HEK293 (cell line): ENCODE data around the gene TLE3.
A peak's percentile ranks its signal among the peaks of the same experiment; 100 is the strongest.

ENCODE experiments used
- BCL11A ChIP-seq: fragments of 450-650 bp; formaldehyde crosslinking; IDR thresholded peaks from 2 replicates; pipeline ENCODE4 v1.5.1; 2016; ENCODE audit warnings: low read depth, missing biosample characterization, missing genetic modification characterization
- GFI1B ChIP-seq: fragments of 450-650 bp; formaldehyde crosslinking; IDR thresholded peaks from 2 replicates; pipeline ENCODE4 v1.5.1; 2016; ENCODE audit warnings: missing biosample characterization, missing genetic modification characterization
- KLF9 ChIP-seq: fragments of 450-650 bp; formaldehyde crosslinking; IDR thresholded peaks from 2 replicates; pipeline ENCODE4 v1.5.1; 2016; ENCODE audit warnings: missing biosample characterization, missing genetic modification characterization, low read depth
- OSR2 ChIP-seq: fragments of 450-650 bp; formaldehyde crosslinking; IDR thresholded peaks from 2 replicates; pipeline ENCODE4 v1.5.1; 2016; ENCODE audit warnings: missing biosample characterization, missing genetic modification characterization
- RBAK ChIP-seq: fragments of 450-650 bp; formaldehyde crosslinking; IDR thresholded peaks from 2 replicates; pipeline ENCODE4 v1.5.1; 2016; ENCODE audit warnings: missing biosample characterization, missing genetic modification characterization
- YY2 ChIP-seq: fragments of 450-650 bp; formaldehyde crosslinking; IDR thresholded peaks from 2 replicates; pipeline ENCODE4 v1.5.1; 2016; ENCODE audit warnings: missing biosample characterization, missing genetic modification characterization
- ZBTB8A ChIP-seq: fragments of 450-650 bp; formaldehyde crosslinking; IDR thresholded peaks from 2 replicates; pipeline ENCODE4 v1.5.1; 2016; ENCODE audit warnings: missing biosample characterization, missing genetic modification characterization
- ZEB2 ChIP-seq: fragments of 450-650 bp; formaldehyde crosslinking; IDR thresholded peaks from 2 replicates; pipeline ENCODE4 v1.5.1; 2016; ENCODE audit warnings: missing biosample characterization, missing genetic modification characterization
- ZFHX2 ChIP-seq: fragments of 450-650 bp; formaldehyde crosslinking; conservative IDR thresholded peaks from 2 replicates; pipeline ENCODE4 v1.5.1; 2016; ENCODE audit warnings: missing biosample characterization, missing genetic modification characterization
- ZNF202 ChIP-seq: fragments of 450-650 bp; formaldehyde crosslinking; IDR thresholded peaks from 2 replicates; pipeline ENCODE4 v1.5.1; 2016; ENCODE audit warnings: missing biosample characterization, missing genetic modification characterization, borderline replicate concordance
- ZNF221 ChIP-seq: fragments of 450-650 bp; formaldehyde crosslinking; IDR thresholded peaks from 2 replicates; pipeline ENCODE4 v1.5.1; 2017; ENCODE audit warnings: missing biosample characterization, missing genetic modification characterization, borderline replicate concordance
- ZNF24 ChIP-seq: fragments of 450-650 bp; formaldehyde crosslinking; IDR thresholded peaks from 2 replicates; pipeline ENCODE4 v1.5.1; 2016; ENCODE audit warnings: missing biosample characterization, missing genetic modification characterization
- ZNF311 ChIP-seq: fragments of 450-650 bp; formaldehyde crosslinking; IDR thresholded peaks from 2 replicates; pipeline ENCODE4 v1.5.1; 2017; ENCODE audit warnings: missing biosample characterization, missing genetic modification characterization, borderline replicate concordance
- ZNF350 ChIP-seq: fragments of 450-650 bp; formaldehyde crosslinking; IDR thresholded peaks from 2 replicates; pipeline ENCODE4 v1.5.0; 2017; ENCODE audit warnings: missing biosample characterization, mild to moderate bottlenecking, missing genetic modification characterization
- ZNF391 ChIP-seq: fragments of 450-650 bp; formaldehyde crosslinking; IDR thresholded peaks from 2 replicates; pipeline ENCODE4 v1.5.1; 2016; ENCODE audit warnings: low read depth, missing biosample characterization, missing genetic modification characterization, borderline replicate concordance
- ZNF394 ChIP-seq: fragments of 450-650 bp; formaldehyde crosslinking; IDR thresholded peaks from 2 replicates; pipeline ENCODE4 v1.5.1; 2016; ENCODE audit warnings: missing biosample characterization, missing genetic modification characterization, mild to moderate bottlenecking, moderate library complexity, borderline replicate concordance
- ZNF426 ChIP-seq: fragments of 450-650 bp; formaldehyde crosslinking; IDR thresholded peaks from 2 replicates; pipeline ENCODE4 v1.5.1; 2017; ENCODE audit warnings: missing biosample characterization, missing genetic modification characterization, mild to moderate bottlenecking, inconsistent platforms, moderate library complexity
- ZNF48 ChIP-seq: fragments of 450-650 bp; formaldehyde crosslinking; IDR thresholded peaks from 2 replicates; pipeline ENCODE4 v1.5.1; 2016; ENCODE audit warnings: missing biosample characterization, missing genetic modification characterization
- ZNF596 ChIP-seq: fragments of 450-650 bp; IDR thresholded peaks from 2 replicates; pipeline ENCODE4 v1.5.0; 2018; ENCODE audit warnings: missing biosample characterization, mild to moderate bottlenecking, missing genetic modification characterization, moderate library complexity
- ZNF76 ChIP-seq: fragments of 450-650 bp; formaldehyde crosslinking; IDR thresholded peaks from 2 replicates; pipeline ENCODE4; 2016; ENCODE audit warnings: low read depth, missing biosample characterization, missing genetic modification characterization, borderline replicate concordance
- ZNF837 ChIP-seq: fragments of 450-650 bp; formaldehyde crosslinking; IDR thresholded peaks from 2 replicates; pipeline ENCODE4 v1.5.1; 2016; ENCODE audit warnings: missing biosample characterization, missing genetic modification characterization
- TF ChIP-seq, protein P1 (sequence below): fragments of 450-650 bp; formaldehyde crosslinking; IDR thresholded peaks from 2 replicates; pipeline ENCODE4 v1.5.1; 2017; ENCODE audit warnings: missing biosample characterization, mild to moderate bottlenecking, missing genetic modification characterization, moderate library complexity
- TF ChIP-seq, protein P2 (sequence below): fragments of 450-650 bp; formaldehyde crosslinking; IDR thresholded peaks from 2 replicates; pipeline ENCODE4 v1.5.1; 2016; ENCODE audit warnings: missing biosample characterization, missing genetic modification characterization
- TF ChIP-seq, protein P3 (sequence below): fragments of 450-650 bp; formaldehyde crosslinking; IDR thresholded peaks from 2 replicates; pipeline ENCODE4 v1.5.1; 2017; ENCODE audit warnings: missing biosample characterization, missing genetic modification characterization
- TF ChIP-seq, protein P4 (sequence below): fragments of 450-650 bp; formaldehyde crosslinking; IDR thresholded peaks from 2 replicates; pipeline ENCODE4 v1.5.1; 2016; ENCODE audit warnings: missing biosample characterization, missing genetic modification characterization
- TF ChIP-seq, protein P5 (sequence below): fragments of 450-650 bp; formaldehyde crosslinking; IDR thresholded peaks from 2 replicates; pipeline ENCODE4 v1.5.1; 2016; ENCODE audit warnings: missing biosample characterization, missing genetic modification characterization

TLE3 gene

DNA sequence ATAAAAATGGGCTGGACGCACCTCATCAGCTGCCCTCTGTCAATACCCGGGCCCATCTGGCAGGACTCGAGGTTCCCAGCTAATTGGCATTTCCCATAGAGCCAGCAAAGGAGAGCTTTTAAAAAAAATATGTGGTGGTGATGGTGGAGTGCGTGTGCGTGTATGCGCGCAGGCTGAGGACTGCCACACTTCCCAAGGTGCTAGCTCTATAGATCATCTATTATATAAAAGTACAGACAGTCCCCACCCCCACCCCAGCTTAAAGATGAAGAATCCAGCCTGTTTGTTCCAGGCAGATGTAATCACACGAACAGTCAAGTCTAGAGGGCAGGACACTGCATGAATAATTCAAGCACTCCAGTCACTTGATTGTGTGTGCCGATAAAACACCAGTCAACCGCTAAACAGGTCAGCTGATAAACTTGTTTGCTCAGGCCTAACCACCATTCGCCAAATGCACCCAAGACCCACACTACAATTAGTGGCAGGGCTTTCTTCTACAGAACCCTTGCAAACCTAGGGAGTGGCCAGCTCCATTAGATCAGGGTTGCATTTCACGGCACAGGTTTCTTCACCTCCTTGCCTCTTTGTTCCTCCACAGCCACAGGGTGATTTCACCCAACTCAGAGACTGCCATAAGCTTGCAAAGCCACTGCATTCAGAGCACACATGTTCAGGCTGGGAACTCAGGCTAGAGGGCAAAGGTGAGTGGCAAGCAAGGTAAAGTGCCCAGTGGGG is 5.8 kb downstream of the TLE3 start (continued):
- TF ChIP-seq GFI1B (tag by site-specific recombination) (peak; percentile 15; the same call in 1 of the 2 replicates), ZNF391 (tag by site-specific recombination) (no peak), ZFHX2 (no peak; the same call in 1 of the 2 replicates), YY2 (tag by site-specific recombination) (no peak), OSR2 (tag by site-specific recombination) (peak; percentile 96), ZNF426 (tag by site-specific recombination) (no peak), ZBTB8A (tag by site-specific recombination) (peak; percentile 65; the same call in 1 of the 2 replicates), ZEB2 (tag by site-specific recombination) (peak; percentile 65; the same call in 1 of the 2 replicates), ZNF76 (no peak; the same call in 1 of the 2 replicates), ZNF394 (tag by site-specific recombination) (peak; percentile 20; the same call in 1 of the 2 replicates), ZNF350 (tag by site-specific recombination) (no peak), ZNF48 (no peak), RBAK (tag by site-specific recombination) (no peak), ZNF24 (tag by site-specific recombination) (peak; percentile 67; the same call in 1 of the 2 replicates), KLF9 (tag by site-specific recombination) (no peak), ZNF202 (tag by site-specific recombination) (no peak), ZNF596 (no peak), ZNF311 (tag by site-specific recombination) (no peak), BCL11A (tag by site-specific recombination) (no peak), ZNF837 (tag by site-specific recombination) (no peak), ZNF221 (tag by site-specific recombination) (no peak)
- TF ChIP-seq, protein P1, sequence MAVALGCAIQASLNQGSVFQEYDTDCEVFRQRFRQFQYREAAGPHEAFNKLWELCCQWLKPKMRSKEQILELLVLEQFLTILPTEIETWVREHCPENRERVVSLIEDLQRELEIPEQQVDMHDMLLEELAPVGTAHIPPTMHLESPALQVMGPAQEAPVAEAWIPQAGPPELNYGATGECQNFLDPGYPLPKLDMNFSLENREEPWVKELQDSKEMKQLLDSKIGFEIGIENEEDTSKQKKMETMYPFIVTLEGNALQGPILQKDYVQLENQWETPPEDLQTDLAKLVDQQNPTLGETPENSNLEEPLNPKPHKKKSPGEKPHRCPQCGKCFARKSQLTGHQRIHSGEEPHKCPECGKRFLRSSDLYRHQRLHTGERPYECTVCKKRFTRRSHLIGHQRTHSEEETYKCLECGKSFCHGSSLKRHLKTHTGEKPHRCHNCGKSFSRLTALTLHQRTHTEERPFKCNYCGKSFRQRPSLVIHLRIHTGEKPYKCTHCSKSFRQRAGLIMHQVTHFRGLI (tag by site-specific recombination), result peak; percentile 86
- TF ChIP-seq, protein P2, sequence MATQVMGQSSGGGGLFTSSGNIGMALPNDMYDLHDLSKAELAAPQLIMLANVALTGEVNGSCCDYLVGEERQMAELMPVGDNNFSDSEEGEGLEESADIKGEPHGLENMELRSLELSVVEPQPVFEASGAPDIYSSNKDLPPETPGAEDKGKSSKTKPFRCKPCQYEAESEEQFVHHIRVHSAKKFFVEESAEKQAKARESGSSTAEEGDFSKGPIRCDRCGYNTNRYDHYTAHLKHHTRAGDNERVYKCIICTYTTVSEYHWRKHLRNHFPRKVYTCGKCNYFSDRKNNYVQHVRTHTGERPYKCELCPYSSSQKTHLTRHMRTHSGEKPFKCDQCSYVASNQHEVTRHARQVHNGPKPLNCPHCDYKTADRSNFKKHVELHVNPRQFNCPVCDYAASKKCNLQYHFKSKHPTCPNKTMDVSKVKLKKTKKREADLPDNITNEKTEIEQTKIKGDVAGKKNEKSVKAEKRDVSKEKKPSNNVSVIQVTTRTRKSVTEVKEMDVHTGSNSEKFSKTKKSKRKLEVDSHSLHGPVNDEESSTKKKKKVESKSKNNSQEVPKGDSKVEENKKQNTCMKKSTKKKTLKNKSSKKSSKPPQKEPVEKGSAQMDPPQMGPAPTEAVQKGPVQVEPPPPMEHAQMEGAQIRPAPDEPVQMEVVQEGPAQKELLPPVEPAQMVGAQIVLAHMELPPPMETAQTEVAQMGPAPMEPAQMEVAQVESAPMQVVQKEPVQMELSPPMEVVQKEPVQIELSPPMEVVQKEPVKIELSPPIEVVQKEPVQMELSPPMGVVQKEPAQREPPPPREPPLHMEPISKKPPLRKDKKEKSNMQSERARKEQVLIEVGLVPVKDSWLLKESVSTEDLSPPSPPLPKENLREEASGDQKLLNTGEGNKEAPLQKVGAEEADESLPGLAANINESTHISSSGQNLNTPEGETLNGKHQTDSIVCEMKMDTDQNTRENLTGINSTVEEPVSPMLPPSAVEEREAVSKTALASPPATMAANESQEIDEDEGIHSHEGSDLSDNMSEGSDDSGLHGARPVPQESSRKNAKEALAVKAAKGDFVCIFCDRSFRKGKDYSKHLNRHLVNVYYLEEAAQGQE (tag by site-specific recombination), result no peak
- TF ChIP-seq, protein P3, sequence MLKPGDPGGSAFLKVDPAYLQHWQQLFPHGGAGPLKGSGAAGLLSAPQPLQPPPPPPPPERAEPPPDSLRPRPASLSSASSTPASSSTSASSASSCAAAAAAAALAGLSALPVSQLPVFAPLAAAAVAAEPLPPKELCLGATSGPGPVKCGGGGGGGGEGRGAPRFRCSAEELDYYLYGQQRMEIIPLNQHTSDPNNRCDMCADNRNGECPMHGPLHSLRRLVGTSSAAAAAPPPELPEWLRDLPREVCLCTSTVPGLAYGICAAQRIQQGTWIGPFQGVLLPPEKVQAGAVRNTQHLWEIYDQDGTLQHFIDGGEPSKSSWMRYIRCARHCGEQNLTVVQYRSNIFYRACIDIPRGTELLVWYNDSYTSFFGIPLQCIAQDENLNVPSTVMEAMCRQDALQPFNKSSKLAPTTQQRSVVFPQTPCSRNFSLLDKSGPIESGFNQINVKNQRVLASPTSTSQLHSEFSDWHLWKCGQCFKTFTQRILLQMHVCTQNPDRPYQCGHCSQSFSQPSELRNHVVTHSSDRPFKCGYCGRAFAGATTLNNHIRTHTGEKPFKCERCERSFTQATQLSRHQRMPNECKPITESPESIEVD (tag by site-specific recombination), result peak; percentile 71
- TF ChIP-seq, protein P4, sequence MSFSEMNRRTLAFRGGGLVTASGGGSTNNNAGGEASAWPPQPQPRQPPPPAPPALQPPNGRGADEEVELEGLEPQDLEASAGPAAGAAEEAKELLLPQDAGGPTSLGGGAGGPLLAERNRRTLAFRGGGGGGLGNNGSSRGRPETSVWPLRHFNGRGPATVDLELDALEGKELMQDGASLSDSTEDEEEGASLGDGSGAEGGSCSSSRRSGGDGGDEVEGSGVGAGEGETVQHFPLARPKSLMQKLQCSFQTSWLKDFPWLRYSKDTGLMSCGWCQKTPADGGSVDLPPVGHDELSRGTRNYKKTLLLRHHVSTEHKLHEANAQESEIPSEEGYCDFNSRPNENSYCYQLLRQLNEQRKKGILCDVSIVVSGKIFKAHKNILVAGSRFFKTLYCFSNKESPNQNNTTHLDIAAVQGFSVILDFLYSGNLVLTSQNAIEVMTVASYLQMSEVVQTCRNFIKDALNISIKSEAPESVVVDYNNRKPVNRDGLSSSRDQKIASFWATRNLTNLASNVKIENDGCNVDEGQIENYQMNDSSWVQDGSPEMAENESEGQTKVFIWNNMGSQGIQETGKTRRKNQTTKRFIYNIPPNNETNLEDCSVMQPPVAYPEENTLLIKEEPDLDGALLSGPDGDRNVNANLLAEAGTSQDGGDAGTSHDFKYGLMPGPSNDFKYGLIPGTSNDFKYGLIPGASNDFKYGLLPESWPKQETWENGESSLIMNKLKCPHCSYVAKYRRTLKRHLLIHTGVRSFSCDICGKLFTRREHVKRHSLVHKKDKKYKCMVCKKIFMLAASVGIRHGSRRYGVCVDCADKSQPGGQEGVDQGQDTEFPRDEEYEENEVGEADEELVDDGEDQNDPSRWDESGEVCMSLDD (tag by site-specific recombination), result no peak
- TF ChIP-seq, protein P5, sequence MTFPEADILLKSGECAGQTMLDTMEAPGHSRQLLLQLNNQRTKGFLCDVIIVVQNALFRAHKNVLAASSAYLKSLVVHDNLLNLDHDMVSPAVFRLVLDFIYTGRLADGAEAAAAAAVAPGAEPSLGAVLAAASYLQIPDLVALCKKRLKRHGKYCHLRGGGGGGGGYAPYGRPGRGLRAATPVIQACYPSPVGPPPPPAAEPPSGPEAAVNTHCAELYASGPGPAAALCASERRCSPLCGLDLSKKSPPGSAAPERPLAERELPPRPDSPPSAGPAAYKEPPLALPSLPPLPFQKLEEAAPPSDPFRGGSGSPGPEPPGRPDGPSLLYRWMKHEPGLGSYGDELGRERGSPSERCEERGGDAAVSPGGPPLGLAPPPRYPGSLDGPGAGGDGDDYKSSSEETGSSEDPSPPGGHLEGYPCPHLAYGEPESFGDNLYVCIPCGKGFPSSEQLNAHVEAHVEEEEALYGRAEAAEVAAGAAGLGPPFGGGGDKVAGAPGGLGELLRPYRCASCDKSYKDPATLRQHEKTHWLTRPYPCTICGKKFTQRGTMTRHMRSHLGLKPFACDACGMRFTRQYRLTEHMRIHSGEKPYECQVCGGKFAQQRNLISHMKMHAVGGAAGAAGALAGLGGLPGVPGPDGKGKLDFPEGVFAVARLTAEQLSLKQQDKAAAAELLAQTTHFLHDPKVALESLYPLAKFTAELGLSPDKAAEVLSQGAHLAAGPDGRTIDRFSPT, result no peak
